Panc1 (cell line): ENCODE data around the gene LITAFD.

Experiments used
- CTCF ChIP-seq: fragments of 450-650 bp; IDR thresholded peaks from 2 replicates; pipeline ENCODE4 v1.5.1; 2017; ENCODE audit warnings: mild to moderate bottlenecking
- POLR2AphosphoS5 ChIP-seq: IDR thresholded peaks from 2 replicates; pipeline ENCODE4 v1.6.1; 2012; ENCODE audit warnings: mild to moderate bottlenecking, low read depth, low read length, moderate library complexity
- REST ChIP-seq, 2 experiments: IDR thresholded peaks; 2 replicates each; pipeline ENCODE4 v1.6.1; 2011 to 2012; ENCODE audit warnings: low read depth in 2 of 2, control low read depth in 1 of 2, low read length in 1 of 2, mild to moderate bottlenecking in 1 of 2, moderate library complexity in 1 of 2; ENCODE audit not compliant: insufficient read depth in 1 of 2
- SIN3A ChIP-seq: IDR thresholded peaks from 2 replicates; pipeline ENCODE4 v1.6.1; 2012; ENCODE audit warnings: low read depth, mild to moderate bottlenecking, low read length, moderate library complexity, borderline replicate concordance; ENCODE audit not compliant: insufficient read depth
- TCF7L2 ChIP-seq: IDR thresholded peaks from 2 replicates; pipeline ENCODE4 v1.6.1; 2011; ENCODE audit warnings: mild to moderate bottlenecking, low read depth, low read length, inconsistent platforms

GRCh38 chr16:8853150-8853549, 29.0 kb upstream of the LITAFD start:
- TF ChIP-seq POLR2AphosphoS5 (peak; percentile 54; the same call in 1 of the 2 replicates), CTCF (no peak), TCF7L2 (no peak), REST (IDR thresholded peaks at IDR 0.05; ENCODE audit: insufficient read depth in 1 of 2, low read depth in 2 of 2, low read length in 1 of 2) (no peak), SIN3A (no peak)
